GM21360 (cell line): ENCODE results near the gene SCYGR2.
"Not testable (repeated sequence)": the region's sequence is repeated elsewhere in the genome, so short reads cannot be mapped to it uniquely, and the experiment has no call there.

Experiments used
- ATAC-seq: cut with Tn5 transposase; IDR thresholded peaks from one replicate; pipeline ENCODE4 v1.9.1; 2021; ENCODE audit warnings: mild to moderate bottlenecking, moderate library complexity; ENCODE audit not compliant: unreplicated experiment

The SCYGR2 gene

DNA sequence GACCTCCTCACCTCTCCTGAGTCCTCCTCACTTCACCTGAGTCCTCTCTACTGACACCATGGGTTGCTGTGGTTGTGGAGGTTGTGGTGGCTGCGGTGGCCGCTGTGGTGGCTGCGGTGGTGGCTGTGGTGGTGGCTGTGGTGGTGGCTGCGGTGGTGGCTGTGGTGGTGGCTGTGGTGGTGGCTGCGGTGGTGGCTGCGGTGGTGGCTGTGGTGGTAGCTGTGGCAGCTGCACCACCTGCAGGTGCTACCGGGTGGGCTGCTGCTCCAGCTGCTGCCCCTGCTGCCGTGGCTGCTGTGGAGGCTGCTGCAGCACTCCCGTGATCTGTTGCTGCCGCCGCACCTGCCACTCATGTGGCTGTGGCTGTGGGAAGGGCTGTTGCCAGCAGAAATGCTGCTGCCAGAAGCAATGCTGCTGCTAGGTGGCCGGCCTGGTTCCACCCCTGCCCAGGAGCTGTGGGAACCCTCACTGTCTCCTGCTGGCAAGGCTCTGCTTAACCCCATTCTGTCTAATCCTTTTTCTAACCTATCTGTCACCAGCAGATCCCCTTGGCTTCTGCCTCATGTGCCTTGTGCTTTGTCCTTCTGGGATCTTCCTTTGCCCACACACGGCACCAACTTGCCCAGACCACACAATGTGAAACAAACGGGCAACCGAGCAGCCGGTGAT lies at the start of gene SCYGR2:
Gene SCYGR2, plus strand, starts transcription at position 59 of the 669 bp plus-strand sequence. Its CDS starts 0 bp downstream, at position 59.
- not testable (repeated sequence) for ATAC-seq

DNA sequence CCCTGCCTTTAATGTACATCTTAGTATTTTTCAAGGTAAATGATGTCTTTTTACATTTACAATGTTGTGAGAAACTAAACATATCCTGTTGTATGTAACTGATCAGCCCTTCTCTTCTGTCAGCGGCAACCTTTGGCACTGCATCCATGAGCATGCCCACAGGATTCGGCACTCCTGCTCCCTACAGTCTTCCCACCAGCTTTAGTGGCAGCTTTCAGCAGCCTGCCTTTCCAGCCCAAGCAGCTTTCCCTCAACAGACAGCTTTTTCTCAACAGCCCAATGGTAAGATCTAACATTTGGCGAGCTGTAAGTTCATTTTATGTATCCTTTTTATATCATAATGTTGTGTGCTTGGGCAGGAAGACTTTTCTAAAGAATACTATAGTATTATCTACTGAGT lies 46.9 kb upstream of the SCYGR2 start:
- ATAC-seq, result no peak

- no peak for ATAC-seq
Measured at GRCh38 chr2:227562581-227562980, 36.1 kb upstream of the SCYGR2 start.

DNA sequence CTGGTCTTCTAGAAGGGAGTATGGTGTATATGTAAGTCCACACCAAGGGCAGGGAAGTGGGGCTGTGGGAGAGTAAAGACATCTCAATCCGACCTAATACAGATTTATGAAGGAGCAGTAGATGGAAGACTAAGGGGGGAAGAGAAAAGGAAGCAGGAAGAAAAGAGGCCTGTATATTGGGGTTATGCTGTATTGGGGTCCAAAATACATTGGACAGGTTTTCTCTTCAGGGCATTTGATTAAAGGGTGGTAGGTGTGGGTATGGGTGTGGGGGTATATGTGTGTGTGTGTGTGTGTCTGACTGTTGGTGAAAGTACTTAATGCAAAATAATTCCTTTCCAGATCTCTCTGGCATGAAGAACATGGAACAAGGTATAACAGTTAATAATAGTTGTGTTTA lies 33.6 kb upstream of the SCYGR2 start:
- ATAC-seq, result no peak

- ATAC-seq, result no peak
Measured at GRCh38 chr2:227566012-227566411, 32.7 kb upstream of the SCYGR2 start.

DNA sequence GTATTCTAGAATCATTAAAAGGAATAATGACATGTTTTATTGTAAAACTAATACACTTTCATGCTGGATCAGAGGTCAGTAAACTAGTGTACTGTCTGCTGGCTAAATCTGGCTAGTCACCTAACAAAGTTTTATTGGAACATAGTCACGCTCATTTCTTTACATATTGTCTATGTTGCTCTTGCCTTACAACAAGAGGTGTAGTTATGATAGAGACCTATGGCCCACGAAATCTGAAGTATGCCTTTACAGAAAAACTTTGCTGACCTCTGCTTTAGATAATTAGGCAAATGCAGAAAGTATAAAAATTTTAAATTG lies 29.9 kb upstream of the SCYGR2 start:
- no peak for ATAC-seq

GRCh38 chr2:227570615-227571014 lies 28.1 kb upstream of the SCYGR2 start:
- ATAC-seq, result no peak

- no peak for ATAC-seq
Measured at GRCh38 chr2:227576110-227576509, 22.6 kb upstream of the SCYGR2 start.

DNA sequence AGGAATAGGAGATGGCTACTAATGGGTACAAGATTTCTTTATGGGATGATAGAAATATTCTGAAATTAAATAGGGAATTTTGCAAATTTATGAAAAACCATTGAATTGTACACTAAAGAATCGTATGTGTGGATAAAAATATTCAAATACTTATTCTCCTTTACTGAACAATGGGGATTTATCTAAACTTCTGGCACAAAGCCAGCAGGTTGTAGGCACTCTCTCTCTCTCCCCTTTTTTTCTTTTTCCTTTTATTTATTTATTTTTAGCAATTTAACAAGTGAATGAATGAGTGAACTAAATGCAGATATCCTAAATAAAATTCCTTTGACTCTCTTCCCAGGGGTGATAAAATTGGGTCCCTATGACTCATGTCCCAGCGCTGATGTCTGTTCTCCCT lies 21.9 kb upstream of the SCYGR2 start:
- ATAC-seq, result no peak

DNA sequence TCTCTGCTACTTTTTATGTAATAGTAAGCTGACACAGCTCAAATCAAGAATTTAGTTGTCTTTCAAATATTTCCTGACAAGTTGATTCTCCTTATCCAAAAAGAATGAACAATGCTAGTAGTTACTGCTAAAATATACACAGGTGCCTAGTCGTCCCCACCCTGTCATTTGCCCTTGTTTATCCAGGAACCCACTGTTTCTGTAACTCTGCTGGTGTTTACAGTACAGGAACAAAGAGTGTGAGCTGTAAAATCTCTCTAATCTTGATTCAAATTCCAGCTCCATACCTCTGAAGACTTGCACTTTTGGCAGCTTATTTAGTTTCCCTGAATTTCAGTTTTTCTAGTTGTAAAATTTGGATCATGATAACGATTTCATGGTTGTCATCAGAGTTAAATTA lies 21.1 kb upstream of the SCYGR2 start:
- ATAC-seq, result no peak

DNA sequence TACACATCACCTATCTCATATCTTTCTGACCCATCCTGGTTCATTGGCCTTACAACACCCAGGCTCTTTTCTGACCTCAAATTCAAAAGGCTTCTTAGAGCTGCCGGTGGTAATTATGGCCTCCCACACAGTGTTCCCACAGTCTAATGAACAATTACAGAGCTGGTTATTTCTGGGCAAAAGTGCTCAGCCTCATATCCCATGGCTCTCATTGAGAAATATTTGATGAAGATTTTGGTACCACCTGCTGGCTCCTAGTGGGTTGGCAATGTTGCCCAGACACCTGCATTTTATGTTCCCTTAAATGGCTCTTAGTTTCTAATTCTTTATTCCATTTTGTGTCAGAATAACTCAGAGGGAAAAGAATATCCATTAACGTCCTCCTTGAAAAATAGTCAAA lies 20.1 kb upstream of the SCYGR2 start:
- ATAC-seq, result no peak

- no peak for ATAC-seq
Measured at GRCh38 chr2:227579791-227580190, 18.9 kb upstream of the SCYGR2 start.

- no peak for ATAC-seq
Measured at GRCh38 chr2:227582369-227582768, 16.3 kb upstream of the SCYGR2 start.

- ATAC-seq, result peak; percentile 62
Measured at GRCh38 chr2:227592694-227593387, 5.9 kb upstream of the SCYGR2 start.

DNA sequence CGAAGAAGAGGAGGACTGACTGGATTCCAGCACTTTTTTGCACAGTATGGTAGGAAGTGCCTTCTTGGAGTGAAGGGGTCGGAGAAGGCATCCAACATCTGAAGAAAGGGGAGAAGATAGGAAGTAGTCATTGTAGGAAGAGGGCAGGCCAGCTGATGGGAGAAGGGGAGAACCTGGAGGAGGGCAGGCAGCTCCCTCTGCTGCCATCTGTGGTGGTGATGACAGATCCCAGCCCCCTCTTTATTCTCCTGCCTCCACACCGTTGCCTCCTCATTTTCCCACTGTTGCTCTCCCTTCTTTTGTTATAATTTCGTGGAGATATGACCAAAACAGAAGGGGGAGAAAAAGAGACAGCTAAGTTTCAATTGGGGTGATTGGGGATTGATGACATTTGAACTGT lies 2.9 kb upstream of the SCYGR2 start:
- ATAC-seq, result no peak

DNA sequence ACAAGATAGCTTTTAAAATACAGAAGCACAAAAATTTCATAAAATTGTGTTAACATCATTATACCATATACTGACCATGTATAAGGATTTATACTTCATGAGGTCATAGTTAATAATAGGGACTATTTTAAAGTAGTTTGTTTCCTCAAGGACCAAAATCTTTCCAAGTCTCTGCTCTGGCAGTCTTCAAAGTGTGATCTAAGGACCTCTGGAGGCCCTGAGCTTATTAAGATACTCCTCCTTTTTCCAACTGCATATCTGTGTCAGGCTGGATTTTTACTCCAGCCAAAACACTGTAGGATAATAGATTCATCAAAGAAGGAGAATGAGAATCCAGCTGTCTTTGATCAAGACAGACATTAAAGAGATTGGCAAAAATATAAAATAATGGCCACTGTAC lies 1.7 kb upstream of the SCYGR2 start:
- ATAC-seq, result no peak

DNA sequence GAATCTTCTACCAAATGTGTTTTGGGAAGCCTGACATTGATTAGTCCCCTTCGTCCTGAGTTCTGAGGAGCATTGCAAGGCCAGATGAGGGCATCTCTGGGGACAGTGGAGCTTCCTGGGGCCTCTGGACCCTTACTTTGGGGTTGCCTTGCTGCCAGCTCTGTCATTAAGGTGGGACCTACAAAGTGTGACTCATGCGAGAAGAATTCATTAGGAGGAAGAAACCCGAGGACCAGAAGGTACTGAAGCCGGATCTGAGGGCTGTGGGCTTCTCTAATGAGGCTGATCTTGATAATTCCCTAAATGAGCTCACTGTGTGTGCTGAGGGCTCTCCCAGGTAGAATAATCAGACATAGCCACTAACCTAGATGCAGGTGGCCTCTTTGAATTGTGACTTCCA lies 695 bp upstream of the SCYGR2 start:
- no peak for ATAC-seq

DNA sequence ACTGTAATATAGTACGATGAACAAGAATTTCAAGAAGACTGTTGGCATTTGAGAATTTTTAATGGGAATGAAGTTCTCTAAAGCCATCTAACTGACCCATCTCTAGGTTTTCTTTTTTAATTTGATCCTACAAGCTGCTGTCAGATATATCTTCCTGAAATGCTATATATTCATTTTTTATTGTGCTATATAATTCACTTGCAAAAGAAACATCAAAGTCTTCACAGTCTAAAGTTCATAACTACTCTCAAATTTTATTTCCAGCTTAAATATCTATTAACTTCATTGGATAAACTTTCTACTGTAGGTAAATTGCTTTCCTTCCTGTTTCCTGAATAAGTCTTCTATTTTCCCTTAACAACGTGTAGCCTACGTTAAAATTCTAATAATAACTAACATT lies 3.7 kb downstream of the SCYGR2 start:
- no peak for ATAC-seq

- no peak for ATAC-seq
Measured at GRCh38 chr2:227606476-227606875, 7.8 kb downstream of the SCYGR2 start.

DNA sequence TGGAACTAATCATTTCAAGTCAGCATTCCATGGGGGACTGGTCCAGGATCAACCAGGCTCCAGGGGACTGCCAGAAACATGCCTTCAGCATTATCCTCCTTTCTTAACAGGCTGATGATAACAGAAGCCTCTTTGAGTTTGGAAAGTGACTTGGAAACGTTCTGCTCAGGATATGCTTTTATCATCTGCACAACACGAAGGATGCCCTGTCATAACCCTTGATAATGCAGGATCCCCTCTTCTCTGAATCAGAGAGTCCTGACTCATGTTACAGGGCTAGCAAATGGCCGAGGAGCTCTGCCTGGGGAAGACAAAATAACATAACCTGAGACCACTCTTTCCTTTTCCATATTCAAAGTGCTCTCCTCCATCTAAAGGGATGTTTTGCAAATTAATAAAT lies 9.2 kb downstream of the SCYGR2 start:
- no peak for ATAC-seq

- peak; percentile 61 for ATAC-seq
Measured at GRCh38 chr2:227608561-227609338, 10.1 kb downstream of the SCYGR2 start.

GRCh38 chr2:227610123-227610522 lies 11.4 kb downstream of the SCYGR2 start:
- ATAC-seq, result peak; percentile 41
